ENCODE measurements around the gene SLC38A4. TPM values are rescaled to one million over a fixed set of nuclear protein-coding genes. Genes with fewer than 3 reads are reported as not detected.

SLC38A4 gene
- total and polyA plus RNA-seq, 9 of the 15 experiments (the other 6 are each of a cell fraction or from before 2014, with no cell fraction given), result 0.16 TPM; not detected in 8

DNA sequence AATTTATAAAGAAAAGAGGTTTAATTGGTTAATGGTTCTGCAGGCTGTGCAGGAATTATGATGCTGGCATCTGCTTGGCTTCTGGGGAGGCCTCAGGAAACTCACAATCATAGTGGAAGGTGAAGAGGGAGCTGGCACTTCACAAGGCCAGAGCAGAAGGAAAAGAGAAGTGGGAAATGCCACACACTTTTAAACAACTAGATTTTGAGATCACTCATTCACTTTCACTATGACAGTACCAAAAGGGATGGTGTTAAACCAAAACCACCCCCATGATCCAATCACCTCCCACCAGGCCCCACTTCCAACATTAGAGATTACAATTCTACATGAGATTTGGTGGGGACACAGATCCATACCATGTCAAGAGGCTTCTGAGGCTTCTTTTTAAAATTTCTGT, 62.6 kb downstream of the SLC38A4 start (continued):
- TF ChIP-seq, protein P1, sequence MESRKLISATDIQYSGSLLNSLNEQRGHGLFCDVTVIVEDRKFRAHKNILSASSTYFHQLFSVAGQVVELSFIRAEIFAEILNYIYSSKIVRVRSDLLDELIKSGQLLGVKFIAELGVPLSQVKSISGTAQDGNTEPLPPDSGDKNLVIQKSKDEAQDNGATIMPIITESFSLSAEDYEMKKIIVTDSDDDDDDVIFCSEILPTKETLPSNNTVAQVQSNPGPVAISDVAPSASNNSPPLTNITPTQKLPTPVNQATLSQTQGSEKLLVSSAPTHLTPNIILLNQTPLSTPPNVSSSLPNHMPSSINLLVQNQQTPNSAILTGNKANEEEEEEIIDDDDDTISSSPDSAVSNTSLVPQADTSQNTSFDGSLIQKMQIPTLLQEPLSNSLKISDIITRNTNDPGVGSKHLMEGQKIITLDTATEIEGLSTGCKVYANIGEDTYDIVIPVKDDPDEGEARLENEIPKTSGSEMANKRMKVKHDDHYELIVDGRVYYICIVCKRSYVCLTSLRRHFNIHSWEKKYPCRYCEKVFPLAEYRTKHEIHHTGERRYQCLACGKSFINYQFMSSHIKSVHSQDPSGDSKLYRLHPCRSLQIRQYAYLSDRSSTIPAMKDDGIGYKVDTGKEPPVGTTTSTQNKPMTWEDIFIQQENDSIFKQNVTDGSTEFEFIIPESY (CRISPR knock-in tag; IDR thresholded peaks at IDR 0.05), result no peak
- TF ChIP-seq SP1 (CRISPR knock-in tag; IDR thresholded peaks at IDR 0.05) (no peak), MXI1 (IDR thresholded peaks at IDR 0.05; ENCODE audit: low read depth, low read length) (no peak), CEBPB (tag; IDR thresholded peaks at IDR 0.05) (no peak), TAL1 (IDR thresholded peaks at IDR 0.05) (no peak), ZNF644 (tag; IDR thresholded peaks at IDR 0.05; ENCODE audit: low read depth) (no peak)
- TF ChIP-seq, protein P2, sequence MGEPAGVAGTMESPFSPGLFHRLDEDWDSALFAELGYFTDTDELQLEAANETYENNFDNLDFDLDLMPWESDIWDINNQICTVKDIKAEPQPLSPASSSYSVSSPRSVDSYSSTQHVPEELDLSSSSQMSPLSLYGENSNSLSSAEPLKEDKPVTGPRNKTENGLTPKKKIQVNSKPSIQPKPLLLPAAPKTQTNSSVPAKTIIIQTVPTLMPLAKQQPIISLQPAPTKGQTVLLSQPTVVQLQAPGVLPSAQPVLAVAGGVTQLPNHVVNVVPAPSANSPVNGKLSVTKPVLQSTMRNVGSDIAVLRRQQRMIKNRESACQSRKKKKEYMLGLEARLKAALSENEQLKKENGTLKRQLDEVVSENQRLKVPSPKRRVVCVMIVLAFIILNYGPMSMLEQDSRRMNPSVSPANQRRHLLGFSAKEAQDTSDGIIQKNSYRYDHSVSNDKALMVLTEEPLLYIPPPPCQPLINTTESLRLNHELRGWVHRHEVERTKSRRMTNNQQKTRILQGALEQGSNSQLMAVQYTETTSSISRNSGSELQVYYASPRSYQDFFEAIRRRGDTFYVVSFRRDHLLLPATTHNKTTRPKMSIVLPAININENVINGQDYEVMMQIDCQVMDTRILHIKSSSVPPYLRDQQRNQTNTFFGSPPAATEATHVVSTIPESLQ (CRISPR knock-in tag; IDR thresholded peaks at IDR 0.05), result no peak
- TF ChIP-seq, protein P3, sequence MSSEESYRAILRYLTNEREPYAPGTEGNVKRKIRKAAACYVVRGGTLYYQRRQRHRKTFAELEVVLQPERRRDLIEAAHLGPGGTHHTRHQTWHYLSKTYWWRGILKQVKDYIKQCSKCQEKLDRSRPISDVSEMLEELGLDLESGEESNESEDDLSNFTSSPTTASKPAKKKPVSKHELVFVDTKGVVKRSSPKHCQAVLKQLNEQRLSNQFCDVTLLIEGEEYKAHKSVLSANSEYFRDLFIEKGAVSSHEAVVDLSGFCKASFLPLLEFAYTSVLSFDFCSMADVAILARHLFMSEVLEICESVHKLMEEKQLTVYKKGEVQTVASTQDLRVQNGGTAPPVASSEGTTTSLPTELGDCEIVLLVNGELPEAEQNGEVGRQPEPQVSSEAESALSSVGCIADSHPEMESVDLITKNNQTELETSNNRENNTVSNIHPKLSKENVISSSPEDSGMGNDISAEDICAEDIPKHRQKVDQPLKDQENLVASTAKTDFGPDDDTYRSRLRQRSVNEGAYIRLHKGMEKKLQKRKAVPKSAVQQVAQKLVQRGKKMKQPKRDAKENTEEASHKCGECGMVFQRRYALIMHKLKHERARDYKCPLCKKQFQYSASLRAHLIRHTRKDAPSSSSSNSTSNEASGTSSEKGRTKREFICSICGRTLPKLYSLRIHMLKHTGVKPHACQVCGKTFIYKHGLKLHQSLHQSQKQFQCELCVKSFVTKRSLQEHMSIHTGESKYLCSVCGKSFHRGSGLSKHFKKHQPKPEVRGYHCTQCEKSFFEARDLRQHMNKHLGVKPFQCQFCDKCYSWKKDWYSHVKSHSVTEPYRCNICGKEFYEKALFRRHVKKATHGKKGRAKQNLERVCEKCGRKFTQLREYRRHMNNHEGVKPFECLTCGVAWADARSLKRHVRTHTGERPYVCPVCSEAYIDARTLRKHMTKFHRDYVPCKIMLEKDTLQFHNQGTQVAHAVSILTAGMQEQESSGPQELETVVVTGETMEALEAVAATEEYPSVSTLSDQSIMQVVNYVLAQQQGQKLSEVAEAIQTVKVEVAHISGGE (CRISPR knock-in tag; IDR thresholded peaks at IDR 0.05), result no peak
- TF ChIP-seq, protein P4, sequence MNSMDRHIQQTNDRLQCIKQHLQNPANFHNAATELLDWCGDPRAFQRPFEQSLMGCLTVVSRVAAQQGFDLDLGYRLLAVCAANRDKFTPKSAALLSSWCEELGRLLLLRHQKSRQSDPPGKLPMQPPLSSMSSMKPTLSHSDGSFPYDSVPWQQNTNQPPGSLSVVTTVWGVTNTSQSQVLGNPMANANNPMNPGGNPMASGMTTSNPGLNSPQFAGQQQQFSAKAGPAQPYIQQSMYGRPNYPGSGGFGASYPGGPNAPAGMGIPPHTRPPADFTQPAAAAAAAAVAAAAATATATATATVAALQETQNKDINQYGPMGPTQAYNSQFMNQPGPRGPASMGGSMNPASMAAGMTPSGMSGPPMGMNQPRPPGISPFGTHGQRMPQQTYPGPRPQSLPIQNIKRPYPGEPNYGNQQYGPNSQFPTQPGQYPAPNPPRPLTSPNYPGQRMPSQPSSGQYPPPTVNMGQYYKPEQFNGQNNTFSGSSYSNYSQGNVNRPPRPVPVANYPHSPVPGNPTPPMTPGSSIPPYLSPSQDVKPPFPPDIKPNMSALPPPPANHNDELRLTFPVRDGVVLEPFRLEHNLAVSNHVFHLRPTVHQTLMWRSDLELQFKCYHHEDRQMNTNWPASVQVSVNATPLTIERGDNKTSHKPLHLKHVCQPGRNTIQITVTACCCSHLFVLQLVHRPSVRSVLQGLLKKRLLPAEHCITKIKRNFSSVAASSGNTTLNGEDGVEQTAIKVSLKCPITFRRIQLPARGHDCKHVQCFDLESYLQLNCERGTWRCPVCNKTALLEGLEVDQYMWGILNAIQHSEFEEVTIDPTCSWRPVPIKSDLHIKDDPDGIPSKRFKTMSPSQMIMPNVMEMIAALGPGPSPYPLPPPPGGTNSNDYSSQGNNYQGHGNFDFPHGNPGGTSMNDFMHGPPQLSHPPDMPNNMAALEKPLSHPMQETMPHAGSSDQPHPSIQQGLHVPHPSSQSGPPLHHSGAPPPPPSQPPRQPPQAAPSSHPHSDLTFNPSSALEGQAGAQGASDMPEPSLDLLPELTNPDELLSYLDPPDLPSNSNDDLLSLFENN (IDR thresholded peaks at IDR 0.05; ENCODE audit: low read depth in 2 of 2, low read length in 2 of 2), result no peak
- TF ChIP-seq, protein P5, sequence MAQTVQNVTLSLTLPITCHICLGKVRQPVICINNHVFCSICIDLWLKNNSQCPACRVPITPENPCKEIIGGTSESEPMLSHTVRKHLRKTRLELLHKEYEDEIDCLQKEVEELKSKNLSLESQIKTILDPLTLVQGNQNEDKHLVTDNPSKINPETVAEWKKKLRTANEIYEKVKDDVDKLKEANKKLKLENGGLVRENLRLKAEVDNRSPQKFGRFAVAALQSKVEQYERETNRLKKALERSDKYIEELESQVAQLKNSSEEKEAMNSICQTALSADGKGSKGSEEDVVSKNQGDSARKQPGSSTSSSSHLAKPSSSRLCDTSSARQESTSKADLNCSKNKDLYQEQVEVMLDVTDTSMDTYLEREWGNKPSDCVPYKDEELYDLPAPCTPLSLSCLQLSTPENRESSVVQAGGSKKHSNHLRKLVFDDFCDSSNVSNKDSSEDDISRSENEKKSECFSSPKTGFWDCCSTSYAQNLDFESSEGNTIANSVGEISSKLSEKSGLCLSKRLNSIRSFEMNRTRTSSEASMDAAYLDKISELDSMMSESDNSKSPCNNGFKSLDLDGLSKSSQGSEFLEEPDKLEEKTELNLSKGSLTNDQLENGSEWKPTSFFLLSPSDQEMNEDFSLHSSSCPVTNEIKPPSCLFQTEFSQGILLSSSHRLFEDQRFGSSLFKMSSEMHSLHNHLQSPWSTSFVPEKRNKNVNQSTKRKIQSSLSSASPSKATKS (CRISPR knock-in tag; IDR thresholded peaks at IDR 0.05), result no peak
